Transverse colon (tissue), 4 donors: Measurements from ENCODE around the gene CCNE1. TPM values are rescaled to one million over a fixed set of nuclear protein-coding genes. Genes with fewer than 3 reads are reported as not detected.
A peak's percentile ranks its signal among the peaks of the same experiment; 100 is the strongest.

ENCODE experiments used
- DNase-seq: peaks from one replicate; pipeline ENCODE4 v3.0.0-alpha.2; 2019
- H3K27ac ChIP-seq, 4 donors: fragments of 200-600 bp; sonication (generic); 2 replicates each; pipeline ENCODE4 v1.5.1; 2016 to 2018; ENCODE audit warnings: inconsistent platforms in 4 of 4
- H3K27me3 ChIP-seq: fragments of 200-600 bp; sonication (generic); 2 replicates; pipeline ENCODE4 v1.5.1; 2017; ENCODE audit warnings: inconsistent platforms
- H3K36me3 ChIP-seq, 4 donors: fragments of 200-600 bp; sonication (generic); 2 replicates each; pipeline ENCODE4 v1.5.1; 2017 to 2019; ENCODE audit warnings: inconsistent platforms in 4 of 4
- H3K4me1 ChIP-seq, 4 donors: fragments of 200-600 bp; sonication (generic); 2 replicates each; pipeline ENCODE4 v1.5.1; 2017 to 2020; ENCODE audit warnings: inconsistent platforms in 4 of 4
- H3K4me3 ChIP-seq, 4 donors: fragments of 200-600 bp; sonication (generic); 1 replicate in 1 of 4; 2 replicates in 3 of 4; pipeline versions ENCODE4 v1.5.1 to v1.6.1; 2017 to 2019; ENCODE audit warnings: inconsistent platforms in 4 of 4
- H3K9me3 ChIP-seq, 2 donors: fragments of 200-600 bp; sonication (generic); 2 replicates each; pipeline ENCODE4 v1.5.1; 2017 to 2019; ENCODE audit warnings: inconsistent platforms in 2 of 2
- CTCF ChIP-seq, 5 experiments: fragments of 200-600 bp in 3 of 5; fragments of 450-650 bp in 2 of 5; sonication (generic) in 3 of 5; IDR thresholded peaks; 1 replicate in 2 of 5; 2 replicates in 3 of 5; pipeline ENCODE4 v1.5.1; 2016 to 2017; ENCODE audit warnings: antibody characterized with exemption in 5 of 5, inconsistent platforms in 3 of 5, mild to moderate bottlenecking in 2 of 5, moderate library complexity in 1 of 5
- EP300 ChIP-seq: sonication (generic); formaldehyde crosslinking; IDR thresholded peaks from one replicate; pipeline ENCODE4 v1.6.1; 2017; ENCODE audit warnings: antibody characterized with exemption, low read depth
- POLR2A ChIP-seq: fragments of 450-650 bp; IDR thresholded peaks from one replicate; pipeline ENCODE4 v1.6.1; 2016; ENCODE audit warnings: antibody characterized with exemption, mild to moderate bottlenecking, moderate library complexity
- POLR2AphosphoS5 ChIP-seq, 3 donors: sonication (generic); formaldehyde crosslinking; IDR thresholded peaks; one replicate each; pipeline ENCODE4 v1.6.1; 2016; ENCODE audit warnings: antibody characterized with exemption in 3 of 3
- WGBS, 2 donors: methylation state at CpG; one replicate each; pipeline ENCODE4 v1.1.5; 2018; ENCODE audit warnings: low coverage in 1 of 2; 5-methylcytosine and 5-hydroxymethylcytosine counted together
- in situ Hi-C, 4 donors: fragments of 200-750 bp; cut with MboI; loops; one replicate each; pipeline versions ENCODE4 v1.15.0 to v1.15.1; 2017; ENCODE audit warnings: low sequenced_read_pairs in 3 of 4, low pct_ligation_motif_present in 1 of 4, low pct_unique_long_range_greater_than_20kb in 1 of 4
- intact Hi-C: fragments of 100-400 bp; cut with DNase I; formaldehyde crosslinking; loops from one replicate; pipeline ENCODE4 v1.15.1; 2023; ENCODE audit warnings: low total_unique reads
- total RNA-seq, 4 donors: library from RNA; depleted of rRNA; stranded (reverse); fragments of >200 nt; gene quantifications; one replicate each; pipeline ENCODE4 v1.1.0, GENCODE V29; 2016

CCNE1 gene
- total RNA-seq, 4 donors from 2014 or later: 1.7 to 30.3 (median 5.8) TPM

- 31 to 40% methylated on average over 6 to 14 of the region's 14 CpGs for WGBS, 2 donors
- no peaks in the 10 kb centered on the region for H3K4me1 ChIP-seq
Observed at GRCh38 chr19:29771708-29772414, 39.9 kb upstream of the CCNE1 start.

GRCh38 chr19:29772696-29773095, 39.1 kb upstream of the CCNE1 start:
- Histone ChIP-seq H3K4me1 (no peaks in the 10 kb centered on the region), H3K4me3 (no peak overlapping the region), H3K27ac (no peak overlapping the region), H3K36me3 (no peaks in the 10 kb centered on the region), H3K27me3 (no peaks in the 10 kb centered on the region), H3K9me3 (no peaks in the 10 kb centered on the region)
- in situ Hi-C loops: loop anchor here (10.0 to 25.0 kb wide), 3 partner anchors 90 to 890 kb away; no protein-coding TSS in a partner anchor
- TF ChIP-seq EP300 (no peak), CTCF (IDR thresholded peaks at IDR 0.05) (no peak), POLR2AphosphoS5 (IDR thresholded peaks at IDR 0.05) (no peak), POLR2A (no peak)
- intact Hi-C loops: no loop called here
- no peak for DNase-seq
- 80% methylated on average over 6 of the region's 6 CpGs; no CpG with 5 or more reads in 1 of the 2 donors for WGBS, 2 donors

More at GRCh38 chr19:29771708-29772414, 39.9 kb upstream of the CCNE1 start:
- Histone ChIP-seq H3K27me3 (no peaks in the 10 kb centered on the region), H3K27ac (no peak overlapping the region), H3K4me3 (no peak overlapping the region), H3K9me3 (no peaks in the 10 kb centered on the region), H3K36me3 (no peaks in the 10 kb centered on the region)
- intact Hi-C loops (no loop called here), in situ Hi-C loops (loop anchor here (10.0 to 25.0 kb wide), 3 partner anchors 90 to 890 kb away; no protein-coding TSS in a partner anchor)
- DNase-seq: peak; percentile 48
- no peak for TF ChIP-seq POLR2AphosphoS5 (IDR thresholded peaks at IDR 0.05)
- TF ChIP-seq CTCF (IDR thresholded peaks at IDR 0.05): peak; percentile 60 to 68 (median 61)

- Histone ChIP-seq H3K9me3 (no peaks in the 10 kb centered on the region), H3K4me1 (no peaks in the 10 kb centered on the region), H3K27me3 (no peaks in the 10 kb centered on the region), H3K36me3 (no peaks in the 10 kb centered on the region), H3K4me3 (no peak overlapping the region), H3K27ac (no peak overlapping the region)
- DNase-seq: no peak
- in situ Hi-C loops (loop anchor here (10.0 to 25.0 kb wide), 3 partner anchors 89 to 889 kb away; no protein-coding TSS in a partner anchor), intact Hi-C loops (no loop called here)
- 40 to 84% methylated on average over 1 to 8 of the region's 8 CpGs for WGBS, 2 donors
- TF ChIP-seq POLR2A: no peak
- no peak for TF ChIP-seq POLR2AphosphoS5 (IDR thresholded peaks at IDR 0.05)
- no peak for TF ChIP-seq CTCF (IDR thresholded peaks at IDR 0.05)
- TF ChIP-seq EP300: no peak
Observed at GRCh38 chr19:29773141-29773540, 38.6 kb upstream of the CCNE1 start.

- intact Hi-C loops: no loop called here
- TF ChIP-seq EP300 (no peak), CTCF (IDR thresholded peaks at IDR 0.05) (no peak), POLR2AphosphoS5 (IDR thresholded peaks at IDR 0.05) (no peak), POLR2A (no peak)
- no peak for DNase-seq
- no peak overlapping the region for H3K27ac ChIP-seq
- in situ Hi-C loops: loop anchor here (10.0 to 25.0 kb wide), 3 partner anchors 88 to 888 kb away; no protein-coding TSS in a partner anchor
- H3K27me3 ChIP-seq: no peaks in the 10 kb centered on the region
- WGBS, 2 donors: 86% methylated on average over 6 of the region's 6 CpGs; no CpG with 5 or more reads in 1 of the 2 donors
- H3K4me3 ChIP-seq: no peak overlapping the region
- no peaks in the 10 kb centered on the region for H3K9me3 ChIP-seq
- H3K4me1 ChIP-seq: no peaks in the 10 kb centered on the region
- H3K36me3 ChIP-seq: no peaks in the 10 kb centered on the region
Observed at GRCh38 chr19:29774126-29774525, 37.7 kb upstream of the CCNE1 start.
